Ishikawa (cell line): ENCODE measurements around the gene TMEM80.

ENCODE experiments used
- CEBPB ChIP-seq: IDR thresholded peaks from 2 replicates; pipeline ENCODE4 v1.6.1; 2012
- CREB1 ChIP-seq: IDR thresholded peaks from 2 replicates; pipeline ENCODE4 v1.6.1; 2012; ENCODE audit warnings: low read depth
- EGR1 ChIP-seq: IDR thresholded peaks from 2 replicates; pipeline ENCODE4 v1.6.1; 2012
- EP300 ChIP-seq: IDR thresholded peaks from 2 replicates; pipeline ENCODE4 v1.6.1; 2012; ENCODE audit warnings: borderline replicate concordance
- FOXM1 ChIP-seq: IDR thresholded peaks from 2 replicates; pipeline ENCODE4 v1.6.1; 2012; ENCODE audit warnings: low read depth, borderline replicate concordance
- NFIC ChIP-seq: IDR thresholded peaks from 2 replicates; pipeline ENCODE4 v1.6.1; 2012
- RAD21 ChIP-seq: IDR thresholded peaks from 2 replicates; pipeline ENCODE4 v1.6.1; 2012; ENCODE audit warnings: low read depth
- REST ChIP-seq: IDR thresholded peaks from 2 replicates; pipeline ENCODE4 v1.6.1; 2012; ENCODE audit warnings: low read depth, mild to moderate bottlenecking
- TAF1 ChIP-seq: IDR thresholded peaks from 2 replicates; pipeline ENCODE4 v1.6.1; 2012; ENCODE audit warnings: low read depth, mild to moderate bottlenecking
- TCF12 ChIP-seq: IDR thresholded peaks from 2 replicates; pipeline ENCODE4 v1.6.1; 2012; ENCODE audit warnings: low read depth
- TEAD4 ChIP-seq: IDR thresholded peaks from 2 replicates; pipeline ENCODE4 v1.6.1; 2012
- YY1 ChIP-seq: IDR thresholded peaks from 2 replicates; pipeline ENCODE4 v1.6.1; 2012; ENCODE audit warnings: low read depth
- ZBTB7A ChIP-seq: IDR thresholded peaks from 2 replicates; pipeline ENCODE4 v1.6.1; 2012; ENCODE audit warnings: low read depth
- TF ChIP-seq, protein P1 (sequence below): IDR thresholded peaks from 2 replicates; pipeline ENCODE4 v1.6.1; 2012
- TF ChIP-seq, protein P2 (sequence below): IDR thresholded peaks from 2 replicates; pipeline ENCODE4 v1.6.1; 2012

The TMEM80 gene

GRCh38 chr11:692824-693414 lies 2.7 kb upstream of the TMEM80 start:
- TF ChIP-seq TAF1 (no peak), REST (no peak), ZBTB7A (no peak), EP300 (no peak)
- TF ChIP-seq, protein P1, sequence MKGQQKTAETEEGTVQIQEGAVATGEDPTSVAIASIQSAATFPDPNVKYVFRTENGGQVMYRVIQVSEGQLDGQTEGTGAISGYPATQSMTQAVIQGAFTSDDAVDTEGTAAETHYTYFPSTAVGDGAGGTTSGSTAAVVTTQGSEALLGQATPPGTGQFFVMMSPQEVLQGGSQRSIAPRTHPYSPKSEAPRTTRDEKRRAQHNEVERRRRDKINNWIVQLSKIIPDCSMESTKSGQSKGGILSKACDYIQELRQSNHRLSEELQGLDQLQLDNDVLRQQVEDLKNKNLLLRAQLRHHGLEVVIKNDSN: no peak
- TF ChIP-seq, protein P2, sequence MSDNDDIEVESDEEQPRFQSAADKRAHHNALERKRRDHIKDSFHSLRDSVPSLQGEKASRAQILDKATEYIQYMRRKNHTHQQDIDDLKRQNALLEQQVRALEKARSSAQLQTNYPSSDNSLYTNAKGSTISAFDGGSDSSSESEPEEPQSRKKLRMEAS: no peak

DNA sequence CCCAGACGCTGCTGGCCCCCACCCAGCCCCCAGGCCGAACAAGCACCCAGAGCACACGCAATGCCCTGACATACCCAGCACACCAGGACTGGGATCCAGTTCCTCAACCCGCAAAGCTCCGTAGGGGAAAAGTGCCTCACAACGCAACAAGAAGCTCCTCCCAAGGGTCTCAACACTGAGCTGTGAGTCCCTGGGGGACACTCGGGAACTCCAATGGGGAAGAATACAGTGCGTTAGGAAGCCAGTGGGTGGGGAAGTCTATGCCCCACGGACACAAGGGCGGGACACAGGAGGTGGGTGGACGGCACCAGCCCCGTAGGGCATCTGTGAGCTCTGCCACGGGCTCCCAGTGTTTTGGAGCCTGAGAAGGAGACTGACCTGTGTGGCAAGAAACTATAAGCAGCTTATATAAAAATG lies 2.2 kb upstream of the TMEM80 start:
- no peak for TF ChIP-seq NFIC
- TF ChIP-seq, protein P2: no peak

- TF ChIP-seq ZBTB7A: no peak
- TF ChIP-seq, protein P2: no peak
- no peak for TF ChIP-seq TEAD4
- TF ChIP-seq FOXM1: no peak
Measured at GRCh38 chr11:693887-694562, 1.6 kb upstream of the TMEM80 start.

DNA sequence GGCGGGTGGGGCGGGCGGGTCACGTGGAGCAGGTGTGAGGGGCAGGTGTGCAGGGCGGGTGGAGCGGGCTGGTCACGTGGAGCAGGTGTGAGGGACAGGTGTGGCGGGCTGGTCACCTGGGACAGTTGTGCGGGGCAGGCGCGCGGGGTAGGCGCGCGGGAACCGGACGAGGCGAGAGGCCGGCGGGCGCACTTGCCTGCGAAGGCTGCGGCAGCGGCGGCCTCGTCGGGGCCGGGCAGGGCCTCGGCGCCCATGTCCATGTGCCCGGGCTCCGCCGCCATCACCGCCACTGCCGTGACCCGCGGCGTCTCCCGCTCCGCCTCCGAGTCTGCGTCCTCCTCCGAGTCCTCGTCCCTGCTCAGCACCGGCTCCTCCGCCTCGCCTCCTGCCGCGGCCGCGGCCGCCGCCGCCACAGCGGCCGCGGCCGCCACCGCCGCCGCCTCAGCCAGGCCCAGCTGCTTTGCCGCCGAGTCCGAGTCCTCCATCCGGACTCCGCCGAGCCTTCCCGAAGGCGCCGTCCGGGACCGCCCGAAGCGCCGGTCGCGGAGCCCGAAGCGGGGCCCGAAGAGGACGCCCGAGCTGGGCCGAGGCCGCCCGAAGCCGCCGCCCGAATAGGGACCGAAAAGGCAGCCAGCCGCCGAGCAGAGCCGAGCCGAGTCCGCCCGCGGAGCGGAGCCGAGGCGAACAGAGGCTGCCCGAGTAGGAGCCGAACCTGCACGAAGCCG lies 891 bp upstream of the TMEM80 start, which contains the start of gene DEAF1:
Gene DEAF1 (minus strand): TSS at position 660 of the 725 bp plus-strand sequence. CDS start 175 bp downstream, at position 485.
- TF ChIP-seq NFIC: no peak
- peak; percentile 10; the same call in 1 of the 2 replicates for TF ChIP-seq TCF12
- no peak for TF ChIP-seq CEBPB
- TF ChIP-seq, protein P2: peak; percentile 98
- peak; percentile 84 for TF ChIP-seq YY1
- no peak for TF ChIP-seq FOXM1
- no peak for TF ChIP-seq RAD21
- TF ChIP-seq, protein P1: peak; percentile 91
- TF ChIP-seq CREB1: no peak

DNA sequence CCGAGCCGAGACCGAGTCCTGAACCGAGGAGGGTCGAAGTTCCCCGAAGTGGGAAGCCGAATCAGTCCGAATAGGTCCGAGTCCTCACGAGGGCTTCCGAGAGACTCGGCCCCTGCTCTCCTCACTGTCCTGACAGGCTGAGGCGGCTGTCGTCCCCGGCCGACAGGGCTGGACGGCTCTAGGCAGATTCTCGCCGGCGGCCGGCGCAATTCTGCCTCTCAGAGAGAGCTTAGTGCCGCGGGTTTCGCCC lies 403 bp upstream of the TMEM80 start:
- TF ChIP-seq, protein P2: no peak
- no peak for TF ChIP-seq FOXM1
- TF ChIP-seq RAD21: no peak
- TF ChIP-seq CREB1: no peak
- TF ChIP-seq REST: no peak
- TF ChIP-seq ZBTB7A: no peak

GRCh38 chr11:696955-697491 lies 1.4 kb downstream of the TMEM80 start:
- TF ChIP-seq EGR1: no peak
- TF ChIP-seq, protein P2: no peak
- no peak for TF ChIP-seq NFIC
- no peak for TF ChIP-seq TEAD4
- TF ChIP-seq TAF1: no peak
- TF ChIP-seq CREB1: no peak
- TF ChIP-seq ZBTB7A: no peak
- TF ChIP-seq YY1: no peak
- TF ChIP-seq TCF12: no peak
- TF ChIP-seq FOXM1: no peak
- no peak for TF ChIP-seq REST
- TF ChIP-seq EP300: no peak
- TF ChIP-seq CEBPB: no peak
- TF ChIP-seq, protein P1: no peak
